ENCODE results near the gene SSBP3. TPM values are rescaled to one million over a fixed set of nuclear protein-coding genes. Genes with fewer than 3 reads are reported as not detected.

Gene SSBP3
- total RNA-seq, 1 donor from 2014 or later = 29.7 TPM

- ATAC-seq (ENCODE audit: low read depth) = no peak
- CTCF ChIA-PET = no interaction called here
- no peaks in the 10 kb centered on the region for H3K27me3 Mint-ChIP-seq
- intact Hi-C loops (cut with micrococcal nuclease) = no loop called here
- H3K36me3 Mint-ChIP-seq (ENCODE audit: low read depth) = peaks cover 8% of the 10 kb centered on the region
- POLR2A ChIA-PET = no interaction called here
- no peak for TF ChIP-seq CTCF (IDR thresholded peaks at IDR 0.05)
- no peak overlapping the region for H3K4me3 Mint-ChIP-seq
- H3K9me3 Mint-ChIP-seq = no peaks in the 10 kb centered on the region
- DNase-seq = no peak
- H3K27ac Mint-ChIP-seq = no peak overlapping the region
- H3K4me1 Mint-ChIP-seq = peaks cover 2% of the 10 kb centered on the region
Measured at GRCh38 chr1:54277451-54278341, 128.5 kb downstream of the SSBP3 start.

- intact Hi-C loops (cut with micrococcal nuclease) = no loop called here
- ATAC-seq (ENCODE audit: low read depth) (no peak), DNase-seq (no peak)
- no peaks in the 10 kb centered on the region for H3K9me3 Mint-ChIP-seq
- no peak overlapping the region for H3K4me3 Mint-ChIP-seq
- ChIA-PET POLR2A (no interaction called here), CTCF (no interaction called here)
- H3K4me1 Mint-ChIP-seq = peaks cover 2% of the 10 kb centered on the region
- peaks cover 8% of the 10 kb centered on the region for H3K36me3 Mint-ChIP-seq (ENCODE audit: low read depth)
- TF ChIP-seq CTCF (IDR thresholded peaks at IDR 0.05) = no peak
- no peaks in the 10 kb centered on the region for H3K27me3 Mint-ChIP-seq
- H3K27ac Mint-ChIP-seq = no peak overlapping the region
Measured at GRCh38 chr1:54276617-54277450, 129.4 kb downstream of the SSBP3 start.

- Mint-ChIP-seq H3K4me3 (no peak overlapping the region), H3K36me3 (ENCODE audit: low read depth) (peaks cover 4% of the 10 kb centered on the region), H3K4me1 (peaks cover 2% of the 10 kb centered on the region), H3K27ac (no peak overlapping the region), H3K27me3 (no peaks in the 10 kb centered on the region), H3K9me3 (no peaks in the 10 kb centered on the region)
- CTCF ChIA-PET = no interaction called here
- no peak for DNase-seq
- ATAC-seq (ENCODE audit: low read depth) = no peak
- POLR2A ChIA-PET = no interaction called here
- intact Hi-C loops (cut with micrococcal nuclease) = no loop called here
- TF ChIP-seq CTCF (IDR thresholded peaks at IDR 0.05) = no peak
Measured at GRCh38 chr1:54275349-54275748, 130.8 kb downstream of the SSBP3 start.

GRCh38 chr1:54274881-54275280 is 131.3 kb downstream of the SSBP3 start:
- intact Hi-C loops (cut with micrococcal nuclease) = no loop called here
- ATAC-seq (ENCODE audit: low read depth) (no peak), DNase-seq (no peak)
- Mint-ChIP-seq H3K4me1 (peaks cover 2% of the 10 kb centered on the region), H3K36me3 (ENCODE audit: low read depth) (peaks cover 3% of the 10 kb centered on the region), H3K27me3 (no peaks in the 10 kb centered on the region), H3K9me3 (no peaks in the 10 kb centered on the region), H3K4me3 (no peak overlapping the region), H3K27ac (no peak overlapping the region)
- ChIA-PET POLR2A (no interaction called here), CTCF (no interaction called here)
- no peak for TF ChIP-seq CTCF (IDR thresholded peaks at IDR 0.05)

- Mint-ChIP-seq H3K27ac (no peak overlapping the region), H3K4me3 (no peak overlapping the region), H3K9me3 (no peaks in the 10 kb centered on the region), H3K27me3 (no peaks in the 10 kb centered on the region), H3K36me3 (ENCODE audit: low read depth) (peaks cover 3% of the 10 kb centered on the region), H3K4me1 (peaks cover 2% of the 10 kb centered on the region)
- ATAC-seq (ENCODE audit: low read depth) (no peak), DNase-seq (no peak)
- ChIA-PET CTCF (no interaction called here), POLR2A (no interaction called here)
- no peak for TF ChIP-seq CTCF (IDR thresholded peaks at IDR 0.05)
- intact Hi-C loops (cut with micrococcal nuclease) = no loop called here
Measured at GRCh38 chr1:54274448-54274847, 131.7 kb downstream of the SSBP3 start.

All from activated B cell treated with CpG ODN at 0.5 μM for 24 hours (primary cell).